NCI-H2227 treated with DMSO at 0.1 percent for 48 hours (cell line): ENCODE data around the gene KLHL8.

Experiments used
- DNase-seq: peaks from one replicate; lab custom pipeline; 2025; lab: John Stamatoyannopoulos, UW

KLHL8 gene

GRCh38 chr4:87220094-87220822, at the start of gene KLHL8:
TSS of gene KLHL8 (minus strand) at chr4:87220618. CDS start at chr4:87195539, 25,079 bp downstream.
- peak; percentile 76 for DNase-seq

- peak; percentile 29 for DNase-seq
Measured at GRCh38 chr4:87270144-87270543, 49.7 kb upstream of the KLHL8 start.

- no peak for DNase-seq
Measured at GRCh38 chr4:87268411-87268810, 48.0 kb upstream of the KLHL8 start.

GRCh38 chr4:87266986-87267385, 46.6 kb upstream of the KLHL8 start:
- DNase-seq = no peak

- DNase-seq = no peak
Measured at GRCh38 chr4:87262886-87263285, 42.5 kb upstream of the KLHL8 start.

- DNase-seq = no peak
Measured at GRCh38 chr4:87260477-87260876, 40.1 kb upstream of the KLHL8 start.

- DNase-seq = no peak
Measured at GRCh38 chr4:87258677-87259076, 38.3 kb upstream of the KLHL8 start.

GRCh38 chr4:87257523-87257922, 37.1 kb upstream of the KLHL8 start:
- DNase-seq = no peak

GRCh38 chr4:87255755-87256154, 35.3 kb upstream of the KLHL8 start:
- no peak for DNase-seq

GRCh38 chr4:87251106-87251505, 30.7 kb upstream of the KLHL8 start:
- no peak for DNase-seq

GRCh38 chr4:87250294-87250693, 29.9 kb upstream of the KLHL8 start:
- DNase-seq = no peak

GRCh38 chr4:87249332-87250019, 29.1 kb upstream of the KLHL8 start:
- DNase-seq = no peak

- no peak for DNase-seq
Measured at GRCh38 chr4:87243426-87244053, 23.1 kb upstream of the KLHL8 start.

- DNase-seq = peak; percentile 21
Measured at GRCh38 chr4:87241336-87241735, 20.9 kb upstream of the KLHL8 start.

- no peak for DNase-seq
Measured at GRCh38 chr4:87240341-87240740, 19.9 kb upstream of the KLHL8 start.

GRCh38 chr4:87239821-87240220, 19.4 kb upstream of the KLHL8 start:
- no peak for DNase-seq

GRCh38 chr4:87239194-87239593, 18.8 kb upstream of the KLHL8 start:
- DNase-seq = no peak

- no peak for DNase-seq
Measured at GRCh38 chr4:87236861-87237260, 16.4 kb upstream of the KLHL8 start.

GRCh38 chr4:87235020-87235671, 14.7 kb upstream of the KLHL8 start:
- no peak for DNase-seq

- DNase-seq = no peak
Measured at GRCh38 chr4:87232216-87232615, 11.8 kb upstream of the KLHL8 start.

GRCh38 chr4:87230806-87231205, 10.4 kb upstream of the KLHL8 start:
- no peak for DNase-seq

- DNase-seq = no peak
Measured at GRCh38 chr4:87229979-87230378, 9.6 kb upstream of the KLHL8 start.
